Prostate gland (tissue), 2 donors: ENCODE results near the gene ECT2L.

ENCODE experiments used
- CTCF ChIP-seq, 4 experiments: fragments of 200-600 bp in 2 of 4; fragments of 450-650 bp in 2 of 4; sonication (generic) in 2 of 4; IDR thresholded peaks; 1 replicate in 3 of 4; 2 replicates in 1 of 4; pipeline ENCODE4 v1.5.1; 2016 to 2019; ENCODE audit warnings: antibody characterized with exemption in 4 of 4, mild to moderate bottlenecking in 2 of 4, moderate library complexity in 2 of 4
- POLR2A ChIP-seq: fragments of 450-650 bp; IDR thresholded peaks from one replicate; pipeline ENCODE4 v1.6.1; 2016; ENCODE audit warnings: antibody characterized with exemption, mild to moderate bottlenecking

- no peak for TF ChIP-seq CTCF (IDR thresholded peaks at IDR 0.05)
- no peak for TF ChIP-seq POLR2A
These were observed 19.2 kb upstream of the ECT2L start for GRCh38 chr6:138776659-138777058.
